Measurements from ENCODE around the gene MS4A18. TPM values are rescaled to one million over a fixed set of nuclear protein-coding genes. Genes with fewer than 3 reads are reported as not detected.

Gene MS4A18
- total RNA-seq, 1 donor from 2014 or later, result not detected

DNA sequence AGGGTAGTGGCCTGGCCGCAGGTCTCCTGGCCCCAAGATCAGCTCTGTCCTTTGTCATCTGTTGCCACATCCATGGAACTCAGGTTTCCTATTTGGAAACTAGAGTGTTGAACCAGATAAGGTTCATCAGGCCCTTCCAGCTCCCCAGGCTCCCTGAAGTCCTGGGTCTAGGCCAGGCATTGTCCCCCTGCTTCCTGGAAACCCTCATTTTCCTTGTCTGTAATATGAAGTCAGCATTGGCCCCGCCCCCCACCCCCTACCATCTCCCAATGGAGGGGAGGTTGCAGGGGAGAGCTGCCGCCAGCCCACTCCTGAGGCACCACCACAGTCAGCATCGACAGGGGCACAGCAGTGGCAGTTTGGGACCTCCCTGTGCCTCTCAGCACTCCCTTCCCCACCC, 51.6 kb downstream of the MS4A18 start:
- H3K9me3 Mint-ChIP-seq (ENCODE audit: low read depth), result no peaks in the 10 kb centered on the region
- TF ChIP-seq, protein P1, sequence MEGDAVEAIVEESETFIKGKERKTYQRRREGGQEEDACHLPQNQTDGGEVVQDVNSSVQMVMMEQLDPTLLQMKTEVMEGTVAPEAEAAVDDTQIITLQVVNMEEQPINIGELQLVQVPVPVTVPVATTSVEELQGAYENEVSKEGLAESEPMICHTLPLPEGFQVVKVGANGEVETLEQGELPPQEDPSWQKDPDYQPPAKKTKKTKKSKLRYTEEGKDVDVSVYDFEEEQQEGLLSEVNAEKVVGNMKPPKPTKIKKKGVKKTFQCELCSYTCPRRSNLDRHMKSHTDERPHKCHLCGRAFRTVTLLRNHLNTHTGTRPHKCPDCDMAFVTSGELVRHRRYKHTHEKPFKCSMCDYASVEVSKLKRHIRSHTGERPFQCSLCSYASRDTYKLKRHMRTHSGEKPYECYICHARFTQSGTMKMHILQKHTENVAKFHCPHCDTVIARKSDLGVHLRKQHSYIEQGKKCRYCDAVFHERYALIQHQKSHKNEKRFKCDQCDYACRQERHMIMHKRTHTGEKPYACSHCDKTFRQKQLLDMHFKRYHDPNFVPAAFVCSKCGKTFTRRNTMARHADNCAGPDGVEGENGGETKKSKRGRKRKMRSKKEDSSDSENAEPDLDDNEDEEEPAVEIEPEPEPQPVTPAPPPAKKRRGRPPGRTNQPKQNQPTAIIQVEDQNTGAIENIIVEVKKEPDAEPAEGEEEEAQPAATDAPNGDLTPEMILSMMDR (IDR thresholded peaks at IDR 0.05), result no peak
- H3K4me3 Mint-ChIP-seq (ENCODE audit: unreplicated experiment), result no peak overlapping the region
- H3K4me1 Mint-ChIP-seq (ENCODE audit: low read depth), result peaks cover 36% of the 10 kb centered on the region
- H3K27ac Mint-ChIP-seq (ENCODE audit: unreplicated experiment), result peak overlapping the region; percentile 84
- H3K36me3 Mint-ChIP-seq (ENCODE audit: low read depth), result no peaks in the 10 kb centered on the region
- peak; percentile 50 for DNase-seq (ENCODE audit: low spot score)
- H3K27me3 Mint-ChIP-seq (ENCODE audit: low read depth), result peaks cover 8% of the 10 kb centered on the region

DNA sequence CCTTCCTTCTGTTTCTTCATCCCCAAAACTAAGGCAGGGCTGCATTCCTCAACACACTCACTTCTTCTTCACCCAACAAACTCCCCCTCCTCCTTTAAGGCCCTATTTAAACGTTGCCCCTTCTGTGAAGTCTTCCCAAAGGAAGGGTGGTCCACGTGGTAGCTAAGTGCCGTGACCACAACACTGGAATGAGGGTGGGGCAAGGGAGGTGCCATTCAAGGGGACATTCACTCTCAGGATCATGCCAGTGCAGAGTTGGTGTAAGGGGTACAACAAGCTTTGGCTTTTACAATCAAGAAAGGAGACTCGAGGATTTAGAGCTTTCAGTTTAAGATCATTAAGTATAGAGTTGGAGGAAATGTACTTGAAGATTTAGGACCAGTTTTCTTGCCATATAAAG, 52.6 kb downstream of the MS4A18 start:
- peak overlapping the region; percentile 90 for H3K27ac Mint-ChIP-seq (ENCODE audit: unreplicated experiment)
- no peak overlapping the region for H3K4me3 Mint-ChIP-seq (ENCODE audit: unreplicated experiment)
- H3K4me1 Mint-ChIP-seq (ENCODE audit: low read depth), result peaks cover 33% of the 10 kb centered on the region
- H3K36me3 Mint-ChIP-seq (ENCODE audit: low read depth), result no peaks in the 10 kb centered on the region
- TF ChIP-seq, protein P1 (IDR thresholded peaks at IDR 0.05), result no peak
- H3K9me3 Mint-ChIP-seq (ENCODE audit: low read depth), result no peaks in the 10 kb centered on the region
- H3K27me3 Mint-ChIP-seq (ENCODE audit: low read depth), result peaks cover 5% of the 10 kb centered on the region
- DNase-seq (ENCODE audit: low spot score), result peak; percentile 10

DNA sequence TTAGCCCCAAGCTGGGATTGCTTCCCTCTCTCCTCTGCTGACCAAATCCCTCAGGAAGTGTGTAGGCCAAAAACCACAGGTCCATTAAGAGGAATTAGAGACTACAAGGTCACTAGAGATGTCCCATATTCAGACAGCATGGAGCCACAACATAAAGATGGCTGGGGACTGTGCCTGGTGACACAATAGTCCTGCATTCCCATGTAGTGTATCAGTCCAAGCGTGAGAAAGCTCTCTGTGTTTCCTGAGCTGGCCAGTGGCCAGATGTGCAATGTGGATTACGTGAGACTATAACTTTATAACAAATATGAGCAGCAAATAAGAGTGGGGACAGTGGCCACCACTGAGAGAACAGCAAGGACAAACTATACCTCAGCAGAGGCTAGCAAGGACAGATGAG, 53.1 kb downstream of the MS4A18 start:
- H3K27ac Mint-ChIP-seq (ENCODE audit: unreplicated experiment), result peak overlapping the region; percentile 90
- TF ChIP-seq, protein P1 (IDR thresholded peaks at IDR 0.05), result no peak
- peaks cover 5% of the 10 kb centered on the region for H3K27me3 Mint-ChIP-seq (ENCODE audit: low read depth)
- H3K4me3 Mint-ChIP-seq (ENCODE audit: unreplicated experiment), result no peak overlapping the region
- no peaks in the 10 kb centered on the region for H3K9me3 Mint-ChIP-seq (ENCODE audit: low read depth)
- H3K4me1 Mint-ChIP-seq (ENCODE audit: low read depth), result peaks cover 33% of the 10 kb centered on the region
- DNase-seq (ENCODE audit: low spot score), result peak; percentile 18
- no peaks in the 10 kb centered on the region for H3K36me3 Mint-ChIP-seq (ENCODE audit: low read depth)

DNA sequence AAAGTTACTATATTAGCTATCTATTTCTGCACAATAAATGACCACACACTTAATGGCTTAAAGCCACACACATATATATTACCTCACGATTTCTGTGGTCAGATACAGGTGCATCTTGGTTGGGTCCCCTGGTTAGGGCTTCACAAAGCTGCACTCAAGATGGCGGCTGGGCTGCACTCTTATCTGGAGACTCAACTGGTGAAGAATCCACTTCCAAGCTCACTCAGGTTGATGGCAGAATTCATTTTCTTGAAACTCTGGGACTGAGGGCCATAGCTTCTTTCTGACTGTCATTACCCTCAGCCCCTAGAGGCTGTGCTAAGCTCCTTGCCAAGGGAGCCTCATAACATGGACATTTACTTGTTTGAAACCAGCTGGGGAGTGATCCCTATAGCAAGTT, 55.5 kb downstream of the MS4A18 start:
- peak; percentile 18 for DNase-seq (ENCODE audit: low spot score)
- Mint-ChIP-seq H3K36me3 (ENCODE audit: low read depth) (no peaks in the 10 kb centered on the region), H3K27me3 (ENCODE audit: low read depth) (no peaks in the 10 kb centered on the region), H3K4me1 (ENCODE audit: low read depth) (peaks cover 31% of the 10 kb centered on the region), H3K27ac (ENCODE audit: unreplicated experiment) (no peak overlapping the region), H3K9me3 (ENCODE audit: low read depth) (no peaks in the 10 kb centered on the region), H3K4me3 (ENCODE audit: unreplicated experiment) (no peak overlapping the region)
- TF ChIP-seq, protein P1 (IDR thresholded peaks at IDR 0.05), result no peak

DNA sequence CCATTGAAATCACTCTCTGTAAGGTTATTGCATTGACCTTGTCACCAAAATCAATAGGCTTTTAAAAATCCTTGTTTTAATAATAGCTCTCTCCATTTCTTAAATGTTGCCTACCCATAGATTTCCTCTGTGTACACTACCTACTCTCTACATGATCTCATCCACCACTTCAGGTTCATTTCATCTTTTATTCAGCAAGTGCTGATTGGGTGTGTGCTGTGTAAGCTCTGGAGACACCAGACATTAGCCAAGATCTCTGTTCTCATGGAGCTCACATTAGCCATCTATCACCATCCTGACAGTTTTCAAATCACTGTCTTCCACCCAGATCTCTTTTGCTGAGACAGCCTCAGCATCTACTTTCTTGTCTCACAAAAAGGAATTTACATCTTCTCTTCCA, 56.3 kb downstream of the MS4A18 start:
- no peak overlapping the region for H3K27ac Mint-ChIP-seq (ENCODE audit: unreplicated experiment)
- H3K36me3 Mint-ChIP-seq (ENCODE audit: low read depth), result no peaks in the 10 kb centered on the region
- no peaks in the 10 kb centered on the region for H3K9me3 Mint-ChIP-seq (ENCODE audit: low read depth)
- TF ChIP-seq, protein P1 (IDR thresholded peaks at IDR 0.05), result no peak
- no peak for DNase-seq (ENCODE audit: low spot score)
- no peaks in the 10 kb centered on the region for H3K27me3 Mint-ChIP-seq (ENCODE audit: low read depth)
- H3K4me1 Mint-ChIP-seq (ENCODE audit: low read depth), result peaks cover 31% of the 10 kb centered on the region
- no peak overlapping the region for H3K4me3 Mint-ChIP-seq (ENCODE audit: unreplicated experiment)
